HFFc6 (cell line): ENCODE measurements around the gene IFI27. TPM values are rescaled to one million over a fixed set of nuclear protein-coding genes. Genes with fewer than 3 reads are reported as not detected.

Experiments used
- DNase-seq: peaks from one replicate; pipeline ENCODE4 v3.0.0-alpha.2; 2018
- H3K27ac Mint-ChIP-seq: 2 replicates; pipeline ENCODE4 v1.8.0; 2020; ENCODE audit warnings: mild to moderate bottlenecking, mixed read lengths
- H3K27me3 Mint-ChIP-seq: 2 replicates; pipeline ENCODE4 v1.8.0; 2021; ENCODE audit warnings: mild to moderate bottlenecking, moderate library complexity, mixed read lengths; ENCODE audit not compliant: insufficient read depth
- H3K36me3 Mint-ChIP-seq: 2 replicates; pipeline ENCODE4 v1.8.0; 2021; ENCODE audit warnings: low read depth, mixed read lengths
- H3K4me1 Mint-ChIP-seq: 2 replicates; pipeline ENCODE4 v1.8.0; 2020; ENCODE audit warnings: low read depth, mixed read lengths
- H3K4me3 Mint-ChIP-seq: 2 replicates; pipeline ENCODE4 v1.8.0; 2020; ENCODE audit warnings: mild to moderate bottlenecking, moderate library complexity, mixed read lengths
- H3K9me3 Mint-ChIP-seq: 2 replicates; pipeline ENCODE4 v1.8.0; 2020; ENCODE audit warnings: mild to moderate bottlenecking, mixed read lengths
- total RNA-seq, 6 experiments: library from RNA; stranded (reverse); fragmentation: NEBNext Ultra II Directional; extraction: Animal tissue kit (Norgen Biotek cat#: 25700); gene quantifications; 2 replicates in 1 of 6; 3 replicates in 5 of 6; pipeline ENCODE4 v1.2.3, GENCODE V29; 2021
- TF ChIP-seq, protein P1 (sequence below): fragments of 200-600 bp; sonication (generic); IDR thresholded peaks from 2 replicates; pipeline ENCODE4 v1.5.0; 2021; ENCODE audit warnings: antibody characterized with exemption, mild to moderate bottlenecking

IFI27 gene
- total RNA-seq, 6 experiments from 2014 or later = 0.29 to 0.46 TPM; not detected in 4

- Mint-ChIP-seq H3K4me1 (peaks cover 25% of the 10 kb centered on the region), H3K4me3 (no peak overlapping the region), H3K27me3 (no peaks in the 10 kb centered on the region; the same call in none of the 2 replicates), H3K36me3 (no peaks in the 10 kb centered on the region), H3K27ac (no peak overlapping the region), H3K9me3 (no peaks in the 10 kb centered on the region)
- no peak for DNase-seq
- TF ChIP-seq, protein P1, sequence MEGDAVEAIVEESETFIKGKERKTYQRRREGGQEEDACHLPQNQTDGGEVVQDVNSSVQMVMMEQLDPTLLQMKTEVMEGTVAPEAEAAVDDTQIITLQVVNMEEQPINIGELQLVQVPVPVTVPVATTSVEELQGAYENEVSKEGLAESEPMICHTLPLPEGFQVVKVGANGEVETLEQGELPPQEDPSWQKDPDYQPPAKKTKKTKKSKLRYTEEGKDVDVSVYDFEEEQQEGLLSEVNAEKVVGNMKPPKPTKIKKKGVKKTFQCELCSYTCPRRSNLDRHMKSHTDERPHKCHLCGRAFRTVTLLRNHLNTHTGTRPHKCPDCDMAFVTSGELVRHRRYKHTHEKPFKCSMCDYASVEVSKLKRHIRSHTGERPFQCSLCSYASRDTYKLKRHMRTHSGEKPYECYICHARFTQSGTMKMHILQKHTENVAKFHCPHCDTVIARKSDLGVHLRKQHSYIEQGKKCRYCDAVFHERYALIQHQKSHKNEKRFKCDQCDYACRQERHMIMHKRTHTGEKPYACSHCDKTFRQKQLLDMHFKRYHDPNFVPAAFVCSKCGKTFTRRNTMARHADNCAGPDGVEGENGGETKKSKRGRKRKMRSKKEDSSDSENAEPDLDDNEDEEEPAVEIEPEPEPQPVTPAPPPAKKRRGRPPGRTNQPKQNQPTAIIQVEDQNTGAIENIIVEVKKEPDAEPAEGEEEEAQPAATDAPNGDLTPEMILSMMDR = no peak
Observed at GRCh38 chr14:94103554-94104150, 6.9 kb upstream of the IFI27 start.

GRCh38 chr14:94104731-94105130 is 5.8 kb upstream of the IFI27 start:
- DNase-seq = no peak
- TF ChIP-seq, protein P1 = no peak
- no peak overlapping the region for H3K27ac Mint-ChIP-seq
- H3K36me3 Mint-ChIP-seq = no peaks in the 10 kb centered on the region
- no peaks in the 10 kb centered on the region for H3K9me3 Mint-ChIP-seq
- peaks cover 21% of the 10 kb centered on the region for H3K4me1 Mint-ChIP-seq
- no peak overlapping the region for H3K4me3 Mint-ChIP-seq
- H3K27me3 Mint-ChIP-seq = no peaks in the 10 kb centered on the region; the same call in none of the 2 replicates

- Mint-ChIP-seq H3K4me1 (peaks cover 14% of the 10 kb centered on the region), H3K36me3 (no peaks in the 10 kb centered on the region), H3K4me3 (no peak overlapping the region), H3K27ac (no peak overlapping the region), H3K9me3 (no peaks in the 10 kb centered on the region), H3K27me3 (peaks cover 7% of the 10 kb centered on the region)
- DNase-seq = no peak
- TF ChIP-seq, protein P1 = no peak
Observed at GRCh38 chr14:94109915-94110250, 653 bp upstream of the IFI27 start.

- Mint-ChIP-seq H3K9me3 (no peaks in the 10 kb centered on the region), H3K27me3 (peaks cover 17% of the 10 kb centered on the region), H3K27ac (no peak overlapping the region), H3K4me3 (no peak overlapping the region), H3K36me3 (no peaks in the 10 kb centered on the region), H3K4me1 (peaks cover 17% of the 10 kb centered on the region)
- DNase-seq = no peak
- TF ChIP-seq, protein P1 = no peak
Observed at GRCh38 chr14:94111276-94112095, 950 bp downstream of the IFI27 start.

GRCh38 chr14:94112513-94113063 is 2.1 kb downstream of the IFI27 start:
- no peaks in the 10 kb centered on the region for H3K9me3 Mint-ChIP-seq
- H3K27ac Mint-ChIP-seq = no peak overlapping the region
- no peaks in the 10 kb centered on the region for H3K36me3 Mint-ChIP-seq
- no peak overlapping the region for H3K4me3 Mint-ChIP-seq
- H3K27me3 Mint-ChIP-seq = peaks cover 17% of the 10 kb centered on the region
- DNase-seq = no peak
- peaks cover 17% of the 10 kb centered on the region for H3K4me1 Mint-ChIP-seq
- TF ChIP-seq, protein P1 = no peak
